ENCODE results near the gene CNTN5. TPM values are rescaled to one million over a fixed set of nuclear protein-coding genes. Genes with fewer than 3 reads are reported as not detected.

Gene CNTN5
- polyA plus RNA-seq, 1 donor (not counting 4 experiments of a cell fraction or from before 2014, with no cell fraction given), result not detected

GRCh38 chr11:99706848-99707247, 686.1 kb downstream of the CNTN5 start:
- no peak overlapping the region for H3K27ac ChIP-seq (ENCODE audit: control insufficient read depth, insufficient read depth, low read length)
- no peaks in the 10 kb centered on the region for H4K20me1 ChIP-seq (ENCODE audit: control insufficient read depth, extremely low read depth, insufficient read depth, low read length)
- DNase-seq (ENCODE audit: low read depth, low spot score) (no peak), FAIRE-seq (no peak)
- H3K4me3 ChIP-seq (ENCODE audit: control insufficient read depth in 2 of 3, extremely low read depth in 1 of 3, insufficient read depth in 2 of 3, low read depth in 1 of 3, low read length in 3 of 3), result no peak overlapping the region
- dilution Hi-C loops (cut with MboI; ENCODE audit: extremely low pct_ligation_motif_present, low sequenced_read_pairs), result no loop called here
- no peaks in the 10 kb centered on the region for H3K9me1 ChIP-seq (ENCODE audit: control insufficient read depth, extremely low read depth, insufficient read depth, low read length)
- H3K9ac ChIP-seq (ENCODE audit: control insufficient read depth, extremely low read depth, insufficient read depth, low read length), result no peak overlapping the region
- no peaks in the 10 kb centered on the region for H3K4me1 ChIP-seq (ENCODE audit: control insufficient read depth, extremely low read depth, insufficient read depth, low read length)
- H2AFZ ChIP-seq (ENCODE audit: control insufficient read depth, low read length), result no peak overlapping the region
- no peaks in the 10 kb centered on the region for H3K9me3 ChIP-seq (ENCODE audit: control insufficient read depth, low read depth, low read length)
- H3K4me2 ChIP-seq (ENCODE audit: control insufficient read depth, extremely low read depth, insufficient read depth, low read depth, low read length), result no peak overlapping the region
- H3K27me3 ChIP-seq (ENCODE audit: control insufficient read depth, extremely low read depth, insufficient read depth, low read length), result no peaks in the 10 kb centered on the region
- TF ChIP-seq CTCF (optimal IDR thresholded peaks at IDR 0.05 in 1 of 3, IDR thresholded peaks at IDR 0.05 in 1 of 3, conservative IDR thresholded peaks at IDR 0.05 in 1 of 3; ENCODE audit: extremely low read depth in 1 of 3, insufficient read depth in 2 of 3, low read length in 3 of 3), result no peak
- no peak for TF ChIP-seq EZH2 (IDR thresholded peaks at IDR 0.05; ENCODE audit: low read length)
- H3K36me3 ChIP-seq (ENCODE audit: control insufficient read depth in 2 of 2, extremely low read depth in 1 of 2, insufficient read depth in 2 of 2, low read length in 2 of 2), result no peaks in the 10 kb centered on the region
- no peaks in the 10 kb centered on the region for H3K79me2 ChIP-seq (ENCODE audit: control insufficient read depth, insufficient read depth, low read length)

GRCh38 chr11:99708928-99709672, 688.4 kb downstream of the CNTN5 start:
- Histone ChIP-seq H3K36me3 (ENCODE audit: control insufficient read depth in 2 of 2, extremely low read depth in 1 of 2, insufficient read depth in 2 of 2, low read length in 2 of 2) (no peaks in the 10 kb centered on the region), H3K79me2 (ENCODE audit: control insufficient read depth, insufficient read depth, low read length) (no peaks in the 10 kb centered on the region), H3K4me3 (ENCODE audit: control insufficient read depth in 2 of 3, extremely low read depth in 1 of 3, insufficient read depth in 2 of 3, low read depth in 1 of 3, low read length in 3 of 3) (no peak overlapping the region), H3K27me3 (ENCODE audit: control insufficient read depth, extremely low read depth, insufficient read depth, low read length) (no peaks in the 10 kb centered on the region), H4K20me1 (ENCODE audit: control insufficient read depth, extremely low read depth, insufficient read depth, low read length) (no peaks in the 10 kb centered on the region), H3K9ac (ENCODE audit: control insufficient read depth, extremely low read depth, insufficient read depth, low read length) (no peak overlapping the region), H3K4me2 (ENCODE audit: control insufficient read depth, extremely low read depth, insufficient read depth, low read depth, low read length) (no peak overlapping the region), H2AFZ (ENCODE audit: control insufficient read depth, low read length) (no peak overlapping the region), H3K27ac (ENCODE audit: control insufficient read depth, insufficient read depth, low read length) (no peak overlapping the region), H3K9me1 (ENCODE audit: control insufficient read depth, extremely low read depth, insufficient read depth, low read length) (no peaks in the 10 kb centered on the region), H3K9me3 (ENCODE audit: control insufficient read depth, low read depth, low read length) (no peaks in the 10 kb centered on the region), H3K4me1 (ENCODE audit: control insufficient read depth, extremely low read depth, insufficient read depth, low read length) (no peaks in the 10 kb centered on the region)
- FAIRE-seq, result no peak
- dilution Hi-C loops (cut with MboI; ENCODE audit: extremely low pct_ligation_motif_present, low sequenced_read_pairs), result no loop called here
- TF ChIP-seq CTCF (optimal IDR thresholded peaks at IDR 0.05 in 1 of 3, IDR thresholded peaks at IDR 0.05 in 1 of 3, conservative IDR thresholded peaks at IDR 0.05 in 1 of 3; ENCODE audit: extremely low read depth in 1 of 3, insufficient read depth in 2 of 3, low read length in 3 of 3), result no peak
- TF ChIP-seq EZH2 (IDR thresholded peaks at IDR 0.05; ENCODE audit: low read length), result no peak
- DNase-seq (ENCODE audit: low read depth, low spot score), result no peak
